ENCODE results near the gene CEBPG. TPM values are rescaled to one million over a fixed set of nuclear protein-coding genes. Genes with fewer than 3 reads are reported as not detected.

Gene CEBPG
- total RNA-seq, 6 experiments from 2014 or later, result 10.0 to 11.2 (median 10.4) TPM

- Mint-ChIP-seq H3K4me1 (ENCODE audit: low read depth) (peaks cover 39% of the 10 kb centered on the region), H3K9me3 (no peaks in the 10 kb centered on the region), H3K36me3 (ENCODE audit: low read depth) (peaks cover 19% of the 10 kb centered on the region), H3K4me3 (0 out of 2 replicates have a peak overlapping the region, but pooled peaks have one; percentile 92), H3K27ac (peak overlapping the region; percentile 87), H3K27me3 (ENCODE audit: insufficient read depth) (peaks cover 5% of the 10 kb centered on the region)
- TF ChIP-seq, protein P1, sequence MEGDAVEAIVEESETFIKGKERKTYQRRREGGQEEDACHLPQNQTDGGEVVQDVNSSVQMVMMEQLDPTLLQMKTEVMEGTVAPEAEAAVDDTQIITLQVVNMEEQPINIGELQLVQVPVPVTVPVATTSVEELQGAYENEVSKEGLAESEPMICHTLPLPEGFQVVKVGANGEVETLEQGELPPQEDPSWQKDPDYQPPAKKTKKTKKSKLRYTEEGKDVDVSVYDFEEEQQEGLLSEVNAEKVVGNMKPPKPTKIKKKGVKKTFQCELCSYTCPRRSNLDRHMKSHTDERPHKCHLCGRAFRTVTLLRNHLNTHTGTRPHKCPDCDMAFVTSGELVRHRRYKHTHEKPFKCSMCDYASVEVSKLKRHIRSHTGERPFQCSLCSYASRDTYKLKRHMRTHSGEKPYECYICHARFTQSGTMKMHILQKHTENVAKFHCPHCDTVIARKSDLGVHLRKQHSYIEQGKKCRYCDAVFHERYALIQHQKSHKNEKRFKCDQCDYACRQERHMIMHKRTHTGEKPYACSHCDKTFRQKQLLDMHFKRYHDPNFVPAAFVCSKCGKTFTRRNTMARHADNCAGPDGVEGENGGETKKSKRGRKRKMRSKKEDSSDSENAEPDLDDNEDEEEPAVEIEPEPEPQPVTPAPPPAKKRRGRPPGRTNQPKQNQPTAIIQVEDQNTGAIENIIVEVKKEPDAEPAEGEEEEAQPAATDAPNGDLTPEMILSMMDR (IDR thresholded peaks at IDR 0.05), result no peak
- peak; percentile 76 for DNase-seq
These were observed 2.9 kb downstream of the CEBPG start for GRCh38 chr19:33376423-33376822.

- Mint-ChIP-seq H3K4me3 (no peak overlapping the region), H3K27ac (peak overlapping the region; percentile 87), H3K4me1 (ENCODE audit: low read depth) (peaks cover 39% of the 10 kb centered on the region), H3K27me3 (ENCODE audit: insufficient read depth) (peaks cover 4% of the 10 kb centered on the region), H3K9me3 (no peaks in the 10 kb centered on the region), H3K36me3 (ENCODE audit: low read depth) (peaks cover 19% of the 10 kb centered on the region)
- DNase-seq, result no peak
- TF ChIP-seq, protein P1 (IDR thresholded peaks at IDR 0.05), result no peak
These were observed 3.5 kb downstream of the CEBPG start for GRCh38 chr19:33376941-33377557.

- no peak for DNase-seq
- peaks cover 19% of the 10 kb centered on the region for H3K36me3 Mint-ChIP-seq (ENCODE audit: low read depth)
These were observed 4.3 kb downstream of the CEBPG start for GRCh38 chr19:33377586-33378475.

GRCh38 chr19:33379151-33379829 is 5.8 kb downstream of the CEBPG start:
- H3K27me3 Mint-ChIP-seq (ENCODE audit: insufficient read depth), result peaks cover 2% of the 10 kb centered on the region
- no peaks in the 10 kb centered on the region for H3K9me3 Mint-ChIP-seq
- peaks cover 18% of the 10 kb centered on the region for H3K36me3 Mint-ChIP-seq (ENCODE audit: low read depth)
- TF ChIP-seq, protein P1 (IDR thresholded peaks at IDR 0.05), result no peak
- no peak overlapping the region for H3K4me3 Mint-ChIP-seq
- no peak for DNase-seq
- H3K4me1 Mint-ChIP-seq (ENCODE audit: low read depth), result peaks cover 36% of the 10 kb centered on the region
- H3K27ac Mint-ChIP-seq, result no peak overlapping the region

More at GRCh38 chr19:33377586-33378475, 4.3 kb downstream of the CEBPG start:
- H3K27me3 Mint-ChIP-seq (ENCODE audit: insufficient read depth), result peaks cover 4% of the 10 kb centered on the region
- peaks cover 39% of the 10 kb centered on the region for H3K4me1 Mint-ChIP-seq (ENCODE audit: low read depth)
- TF ChIP-seq, protein P1 (IDR thresholded peaks at IDR 0.05), result no peak
- H3K4me3 Mint-ChIP-seq, result no peak overlapping the region
- no peaks in the 10 kb centered on the region for H3K9me3 Mint-ChIP-seq
- H3K27ac Mint-ChIP-seq, result no peak overlapping the region

DNA sequence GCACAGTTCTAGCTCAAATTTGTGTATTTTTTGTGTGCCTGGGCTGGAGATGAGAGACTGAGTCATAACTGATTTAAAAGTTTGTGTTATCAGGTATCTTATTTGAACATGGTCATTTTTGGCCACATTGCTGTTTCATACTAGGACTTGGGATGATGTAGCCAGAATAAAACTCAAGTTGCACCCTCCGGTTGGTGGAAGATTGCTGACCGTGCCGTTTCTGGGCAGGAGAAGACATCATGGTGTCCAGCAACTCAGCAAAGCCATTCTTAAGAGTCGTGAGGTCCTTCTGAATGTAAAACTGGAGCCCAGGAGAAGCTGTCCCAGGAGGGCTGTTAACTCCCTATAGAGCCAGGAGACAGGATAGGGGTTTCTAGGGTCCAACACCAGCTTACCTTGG is 7.6 kb downstream of the CEBPG start:
- no peaks in the 10 kb centered on the region; the same call in 1 of the 2 replicates for H3K27me3 Mint-ChIP-seq (ENCODE audit: insufficient read depth)
- no peaks in the 10 kb centered on the region for H3K9me3 Mint-ChIP-seq
- peaks cover 18% of the 10 kb centered on the region for H3K4me1 Mint-ChIP-seq (ENCODE audit: low read depth)

More for the DNA sequence above, 7.6 kb downstream of the CEBPG start:
- H3K4me3 Mint-ChIP-seq, result no peak overlapping the region
- peaks cover 14% of the 10 kb centered on the region for H3K36me3 Mint-ChIP-seq (ENCODE audit: low read depth)
- DNase-seq, result no peak
- peak overlapping the region; percentile 7; the same call in 1 of the 2 replicates for H3K27ac Mint-ChIP-seq
- TF ChIP-seq, protein P1 (IDR thresholded peaks at IDR 0.05), result no peak
